Ishikawa (cell line): Measurements from ENCODE around the gene CADM3.

ENCODE experiments used
- CREB1 ChIP-seq: IDR thresholded peaks from 2 replicates; pipeline ENCODE4 v1.6.1; 2012; ENCODE audit warnings: low read depth
- EGR1 ChIP-seq: IDR thresholded peaks from 2 replicates; pipeline ENCODE4 v1.6.1; 2012
- EP300 ChIP-seq: IDR thresholded peaks from 2 replicates; pipeline ENCODE4 v1.6.1; 2012; ENCODE audit warnings: borderline replicate concordance
- FOXM1 ChIP-seq: IDR thresholded peaks from 2 replicates; pipeline ENCODE4 v1.6.1; 2012; ENCODE audit warnings: low read depth, borderline replicate concordance
- RAD21 ChIP-seq: IDR thresholded peaks from 2 replicates; pipeline ENCODE4 v1.6.1; 2012; ENCODE audit warnings: low read depth
- TAF1 ChIP-seq: IDR thresholded peaks from 2 replicates; pipeline ENCODE4 v1.6.1; 2012; ENCODE audit warnings: low read depth, mild to moderate bottlenecking
- TCF12 ChIP-seq: IDR thresholded peaks from 2 replicates; pipeline ENCODE4 v1.6.1; 2012; ENCODE audit warnings: low read depth
- TEAD4 ChIP-seq: IDR thresholded peaks from 2 replicates; pipeline ENCODE4 v1.6.1; 2012
- YY1 ChIP-seq: IDR thresholded peaks from 2 replicates; pipeline ENCODE4 v1.6.1; 2012; ENCODE audit warnings: low read depth
- ZBTB7A ChIP-seq: IDR thresholded peaks from 2 replicates; pipeline ENCODE4 v1.6.1; 2012; ENCODE audit warnings: low read depth
- TF ChIP-seq, protein P1 (sequence below): IDR thresholded peaks from 2 replicates; pipeline ENCODE4 v1.6.1; 2012
- TF ChIP-seq, protein P2 (sequence below): IDR thresholded peaks from 2 replicates; pipeline ENCODE4 v1.6.1; 2012
- TF ChIP-seq, protein P3 (sequence below): IDR thresholded peaks from 2 replicates; pipeline ENCODE4 v1.6.1; 2012; ENCODE audit warnings: low read depth, mild to moderate bottlenecking

DNA sequence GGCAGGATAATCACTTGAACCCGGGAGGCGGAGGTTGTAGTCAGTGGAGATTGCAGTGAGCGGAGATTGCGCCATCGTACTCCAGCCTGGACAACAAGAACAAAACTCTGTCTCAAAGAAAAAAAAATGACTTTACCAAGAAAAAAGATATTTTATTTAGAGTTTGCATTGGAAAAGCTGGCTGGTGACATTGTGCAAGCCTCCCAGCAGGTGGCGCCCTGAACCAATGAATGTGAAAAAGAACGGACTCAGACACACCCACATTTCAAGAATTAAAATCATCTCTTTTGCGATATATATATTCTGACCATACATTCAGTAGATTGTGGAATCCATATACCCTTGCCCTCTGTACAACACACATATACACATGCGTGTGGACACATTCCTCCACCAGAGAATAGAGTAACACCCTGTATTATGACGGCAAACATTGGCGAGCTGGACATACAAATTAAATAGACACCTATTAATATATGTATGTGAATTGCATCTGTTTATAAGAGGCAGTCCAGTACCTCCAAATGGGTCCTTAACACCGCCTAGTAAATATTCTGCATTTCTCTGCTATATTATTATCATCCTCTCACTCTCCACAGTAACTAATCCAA lies 39.0 kb upstream of the CADM3 start:
- TF ChIP-seq ZBTB7A (no peak), EP300 (no peak), YY1 (no peak), RAD21 (peak; percentile 72), EGR1 (no peak), FOXM1 (no peak), CREB1 (no peak), TAF1 (no peak), TEAD4 (0 out of 2 replicates have a peak, but pooled peaks have one; percentile 13), TCF12 (no peak)
- TF ChIP-seq, protein P1, sequence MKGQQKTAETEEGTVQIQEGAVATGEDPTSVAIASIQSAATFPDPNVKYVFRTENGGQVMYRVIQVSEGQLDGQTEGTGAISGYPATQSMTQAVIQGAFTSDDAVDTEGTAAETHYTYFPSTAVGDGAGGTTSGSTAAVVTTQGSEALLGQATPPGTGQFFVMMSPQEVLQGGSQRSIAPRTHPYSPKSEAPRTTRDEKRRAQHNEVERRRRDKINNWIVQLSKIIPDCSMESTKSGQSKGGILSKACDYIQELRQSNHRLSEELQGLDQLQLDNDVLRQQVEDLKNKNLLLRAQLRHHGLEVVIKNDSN = no peak
- TF ChIP-seq, protein P2, sequence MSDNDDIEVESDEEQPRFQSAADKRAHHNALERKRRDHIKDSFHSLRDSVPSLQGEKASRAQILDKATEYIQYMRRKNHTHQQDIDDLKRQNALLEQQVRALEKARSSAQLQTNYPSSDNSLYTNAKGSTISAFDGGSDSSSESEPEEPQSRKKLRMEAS = no peak
- TF ChIP-seq, protein P3, sequence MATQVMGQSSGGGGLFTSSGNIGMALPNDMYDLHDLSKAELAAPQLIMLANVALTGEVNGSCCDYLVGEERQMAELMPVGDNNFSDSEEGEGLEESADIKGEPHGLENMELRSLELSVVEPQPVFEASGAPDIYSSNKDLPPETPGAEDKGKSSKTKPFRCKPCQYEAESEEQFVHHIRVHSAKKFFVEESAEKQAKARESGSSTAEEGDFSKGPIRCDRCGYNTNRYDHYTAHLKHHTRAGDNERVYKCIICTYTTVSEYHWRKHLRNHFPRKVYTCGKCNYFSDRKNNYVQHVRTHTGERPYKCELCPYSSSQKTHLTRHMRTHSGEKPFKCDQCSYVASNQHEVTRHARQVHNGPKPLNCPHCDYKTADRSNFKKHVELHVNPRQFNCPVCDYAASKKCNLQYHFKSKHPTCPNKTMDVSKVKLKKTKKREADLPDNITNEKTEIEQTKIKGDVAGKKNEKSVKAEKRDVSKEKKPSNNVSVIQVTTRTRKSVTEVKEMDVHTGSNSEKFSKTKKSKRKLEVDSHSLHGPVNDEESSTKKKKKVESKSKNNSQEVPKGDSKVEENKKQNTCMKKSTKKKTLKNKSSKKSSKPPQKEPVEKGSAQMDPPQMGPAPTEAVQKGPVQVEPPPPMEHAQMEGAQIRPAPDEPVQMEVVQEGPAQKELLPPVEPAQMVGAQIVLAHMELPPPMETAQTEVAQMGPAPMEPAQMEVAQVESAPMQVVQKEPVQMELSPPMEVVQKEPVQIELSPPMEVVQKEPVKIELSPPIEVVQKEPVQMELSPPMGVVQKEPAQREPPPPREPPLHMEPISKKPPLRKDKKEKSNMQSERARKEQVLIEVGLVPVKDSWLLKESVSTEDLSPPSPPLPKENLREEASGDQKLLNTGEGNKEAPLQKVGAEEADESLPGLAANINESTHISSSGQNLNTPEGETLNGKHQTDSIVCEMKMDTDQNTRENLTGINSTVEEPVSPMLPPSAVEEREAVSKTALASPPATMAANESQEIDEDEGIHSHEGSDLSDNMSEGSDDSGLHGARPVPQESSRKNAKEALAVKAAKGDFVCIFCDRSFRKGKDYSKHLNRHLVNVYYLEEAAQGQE = no peak
